GM19324 (cell line): ENCODE results near the gene TMEM63B.
"Not testable (repeated sequence)": the region's sequence is repeated elsewhere in the genome, so short reads cannot be mapped to it uniquely, and the experiment has no call there.

Source experiments
- ATAC-seq: cut with Tn5 transposase; IDR thresholded peaks from one replicate; pipeline ENCODE4 v1.9.1; 2021; ENCODE audit warnings: mild to moderate bottlenecking, moderate library complexity; ENCODE audit not compliant: unreplicated experiment, low FRiP score

TMEM63B gene

DNA sequence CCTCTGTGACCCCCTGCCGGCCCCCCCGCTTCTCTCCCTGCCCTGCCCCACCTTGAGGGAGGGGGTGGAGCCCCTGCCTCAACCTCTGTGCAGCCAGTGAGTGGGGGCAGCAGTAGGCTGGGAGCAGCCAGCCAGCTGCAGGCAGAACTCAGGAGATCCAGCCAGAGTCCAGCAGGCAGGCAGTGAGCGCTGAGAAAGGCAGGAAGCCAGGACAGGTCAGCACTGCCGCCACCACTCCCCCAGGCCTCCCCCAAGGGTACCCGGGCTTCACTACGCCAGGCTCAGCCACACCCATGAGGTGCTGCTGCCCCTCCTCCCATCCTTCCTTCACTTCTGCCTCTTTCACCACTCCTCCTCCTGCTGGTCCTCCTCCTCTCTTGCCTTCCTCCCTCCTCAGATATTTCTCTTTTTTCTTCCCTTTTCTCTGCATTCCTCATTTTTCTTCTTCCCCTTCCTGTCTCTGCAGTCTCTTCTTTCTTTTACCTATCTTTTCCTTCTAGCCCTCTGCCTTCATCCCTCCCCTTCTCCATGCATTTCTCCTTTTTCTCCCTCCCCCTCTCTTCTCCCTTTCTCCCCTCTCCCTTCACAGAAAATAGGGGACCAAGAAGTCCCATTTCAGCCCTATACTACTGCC is 11.5 kb downstream of the TMEM63B start:
- no peak for ATAC-seq

- no peak for ATAC-seq
These were observed 12.0 kb downstream of the TMEM63B start for GRCh38 chr6:44139351-44139743.

DNA sequence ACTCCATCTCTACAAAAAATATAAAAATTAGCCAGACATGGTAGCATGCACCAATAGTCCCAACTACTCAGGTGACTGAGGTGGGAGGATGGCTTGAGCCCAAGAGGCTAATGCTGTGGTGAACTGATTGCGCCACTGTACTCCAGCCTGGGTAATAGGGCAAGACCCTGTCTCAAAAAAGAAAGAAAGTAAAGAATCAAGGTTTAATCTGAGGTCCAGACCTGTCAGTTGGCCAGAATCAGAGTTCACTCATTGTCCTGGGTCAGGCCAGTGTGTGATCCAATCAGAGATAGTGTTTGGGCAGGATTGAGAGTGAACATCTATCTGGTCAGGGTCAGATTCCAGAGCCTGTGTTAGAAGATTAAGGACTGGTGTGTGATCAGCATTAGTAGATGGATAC is 15.5 kb downstream of the TMEM63B start:
- no peak for ATAC-seq

GRCh38 chr6:44143731-44144130 is 16.4 kb downstream of the TMEM63B start:
- ATAC-seq, result no peak

DNA sequence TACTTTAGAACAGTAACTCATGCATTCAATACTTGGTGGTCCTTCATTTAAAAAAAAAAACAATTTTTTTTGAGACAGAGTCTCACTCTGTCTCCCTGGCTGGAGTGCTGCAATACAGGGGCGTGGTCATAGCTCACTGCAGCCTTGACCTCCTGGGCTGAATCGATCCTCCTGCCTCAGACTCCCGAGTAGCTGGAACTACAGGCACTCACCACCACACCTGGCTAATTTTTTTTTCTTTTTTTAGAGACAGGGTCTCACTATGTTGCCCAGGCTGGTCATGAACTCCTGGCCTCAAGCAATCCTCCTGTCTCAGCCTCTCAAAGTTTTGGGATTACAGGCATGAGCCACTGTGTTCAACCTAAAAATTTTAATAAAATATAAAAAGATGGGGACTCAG is 17.2 kb downstream of the TMEM63B start:
- ATAC-seq, result not testable (repeated sequence)

DNA sequence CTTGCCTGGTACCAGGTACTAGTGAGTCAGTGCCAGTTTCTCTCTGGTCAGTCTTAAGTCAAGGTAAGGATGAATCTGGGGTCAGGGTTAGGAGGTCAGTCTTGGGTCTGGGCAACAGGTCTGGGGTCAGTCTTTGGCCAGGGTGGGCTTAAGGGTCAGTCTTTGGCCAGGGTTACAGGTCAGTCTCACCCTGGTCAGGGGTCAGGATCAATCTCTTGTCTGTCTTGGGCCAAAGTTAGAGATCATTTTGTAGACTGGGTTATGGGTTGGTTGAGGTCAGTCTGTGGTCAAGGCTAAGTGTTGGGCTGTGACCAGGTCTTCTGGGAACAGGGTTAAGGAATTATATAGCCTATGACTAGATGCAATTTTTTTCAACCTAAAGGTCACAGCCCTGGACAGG is 18.5 kb downstream of the TMEM63B start:
- ATAC-seq, result no peak

GRCh38 chr6:44146685-44147084 is 19.3 kb downstream of the TMEM63B start:
- ATAC-seq, result no peak

- ATAC-seq, result no peak
These were observed 19.9 kb downstream of the TMEM63B start for GRCh38 chr6:44147256-44147655.

DNA sequence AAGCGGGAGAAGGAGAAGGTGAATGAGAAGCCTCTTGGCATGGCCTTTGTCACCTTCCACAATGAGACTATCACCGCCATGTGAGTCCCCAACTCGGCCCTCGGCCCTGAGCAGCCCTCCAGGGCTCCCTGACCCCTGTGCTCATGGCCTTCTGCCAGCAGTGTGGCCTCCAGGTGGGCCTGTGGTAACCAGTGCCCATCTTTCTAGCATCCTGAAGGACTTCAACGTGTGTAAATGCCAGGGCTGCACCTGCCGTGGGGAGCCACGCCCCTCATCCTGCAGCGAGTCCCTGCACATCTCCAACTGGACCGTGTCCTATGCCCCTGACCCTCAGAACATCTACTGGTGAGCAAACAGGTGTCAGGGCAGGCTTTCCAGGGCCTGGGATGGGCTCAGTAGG is 21.0 kb downstream of the TMEM63B start:
- ATAC-seq, result no peak

DNA sequence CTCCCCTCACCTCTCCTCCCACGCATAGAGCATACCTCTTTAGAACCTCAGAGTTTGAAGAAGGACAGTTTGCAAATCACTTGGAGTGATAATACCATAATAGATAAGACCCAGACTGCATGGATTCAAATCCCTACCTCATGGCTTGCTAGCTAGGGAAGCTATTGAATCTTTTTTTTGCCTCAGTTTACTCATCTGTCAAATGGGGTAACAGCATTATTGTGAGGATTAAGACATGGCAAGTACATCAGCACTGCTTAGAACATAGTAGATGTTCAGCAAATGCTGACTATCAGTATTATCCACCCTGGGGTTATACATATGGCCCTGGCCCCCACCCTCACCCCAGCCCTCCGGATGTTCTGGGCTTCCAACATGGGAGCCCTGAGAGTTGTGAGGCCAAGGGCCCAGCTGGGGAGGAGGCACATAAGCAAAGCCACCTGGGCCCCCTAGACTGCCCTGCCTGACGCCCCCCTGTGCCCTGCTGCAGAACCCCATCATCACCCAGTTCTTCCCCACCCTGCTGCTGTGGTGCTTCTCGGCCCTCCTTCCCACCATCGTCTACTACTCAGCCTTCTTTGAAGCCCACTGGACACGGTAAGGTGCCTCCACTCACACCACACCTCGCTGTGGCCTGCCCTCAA is 22.1 kb downstream of the TMEM63B start:
- no peak for ATAC-seq

GRCh38 chr6:44150317-44150917 is 23.1 kb downstream of the TMEM63B start:
- ATAC-seq, result no peak

DNA sequence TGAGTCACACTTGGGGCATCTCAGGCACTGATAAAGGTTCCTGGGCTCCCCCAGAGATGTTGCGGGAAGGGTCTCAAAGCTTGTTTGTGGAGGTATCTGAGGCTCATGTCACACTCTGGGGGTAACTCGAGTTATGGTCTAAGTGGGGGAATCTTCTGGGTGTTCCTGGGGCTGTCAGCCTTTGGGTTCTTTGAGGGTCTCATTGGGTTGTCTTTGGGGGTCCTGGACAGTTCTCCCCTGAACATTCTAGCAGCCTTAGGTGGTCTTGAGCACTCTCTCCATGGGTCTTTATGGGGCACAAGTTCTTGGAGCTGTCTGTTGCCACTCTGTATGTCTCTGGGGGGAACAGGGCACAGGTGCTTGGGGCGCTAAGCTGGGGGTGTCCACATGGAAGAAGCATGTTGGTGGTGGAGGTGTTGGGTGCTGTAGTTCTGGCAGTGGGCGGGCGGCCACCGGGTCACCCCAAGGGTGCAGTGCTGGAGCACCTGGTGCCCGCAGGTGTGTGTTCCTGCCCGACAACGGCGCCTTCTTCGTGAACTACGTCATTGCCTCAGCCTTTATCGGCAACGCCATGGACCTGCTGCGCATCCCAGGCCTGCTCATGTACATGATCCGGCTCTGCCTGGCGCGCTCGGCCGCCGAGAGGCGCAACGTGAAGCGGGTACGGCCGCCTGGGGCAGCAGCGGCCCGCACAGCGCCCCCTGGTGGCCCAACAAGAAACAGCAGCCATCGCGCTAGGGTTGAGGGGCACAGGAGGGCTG is 24.2 kb downstream of the TMEM63B start:
- ATAC-seq, result no peak

DNA sequence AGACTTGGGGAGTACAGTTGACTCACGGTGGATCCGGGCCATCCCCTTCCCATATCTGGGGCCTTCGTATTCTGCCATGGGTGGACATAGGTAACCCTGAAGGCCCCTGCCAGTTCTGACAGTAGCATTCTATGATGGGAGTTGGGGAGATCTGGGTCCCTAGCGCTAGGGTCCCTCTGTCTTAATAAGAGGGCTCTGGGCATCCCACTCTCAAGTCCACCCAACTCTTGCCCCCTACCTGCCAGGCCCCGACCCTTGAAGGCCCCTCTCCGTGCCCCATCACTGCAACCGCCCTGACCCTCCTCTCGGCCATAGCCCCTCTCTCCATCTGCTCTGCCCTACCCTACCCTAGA is 24.7 kb downstream of the TMEM63B start:
- no peak for ATAC-seq

DNA sequence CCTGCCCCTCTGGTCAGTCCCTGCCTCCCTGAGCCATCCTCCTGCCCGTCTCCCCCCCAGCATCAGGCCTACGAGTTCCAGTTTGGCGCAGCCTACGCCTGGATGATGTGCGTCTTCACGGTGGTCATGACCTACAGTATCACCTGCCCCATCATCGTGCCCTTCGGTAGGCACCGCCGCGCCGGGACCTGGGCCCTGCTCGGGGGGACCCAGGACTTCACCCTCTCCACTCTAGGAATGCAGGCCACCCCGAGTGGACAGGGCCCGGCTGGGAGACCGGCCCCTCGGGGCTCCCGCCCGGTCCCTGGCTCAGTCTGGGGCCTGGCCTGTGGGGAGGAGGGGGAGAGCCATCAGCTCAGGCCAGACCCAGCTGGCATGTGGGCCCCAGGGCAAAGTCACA is 25.2 kb downstream of the TMEM63B start:
- no peak for ATAC-seq

DNA sequence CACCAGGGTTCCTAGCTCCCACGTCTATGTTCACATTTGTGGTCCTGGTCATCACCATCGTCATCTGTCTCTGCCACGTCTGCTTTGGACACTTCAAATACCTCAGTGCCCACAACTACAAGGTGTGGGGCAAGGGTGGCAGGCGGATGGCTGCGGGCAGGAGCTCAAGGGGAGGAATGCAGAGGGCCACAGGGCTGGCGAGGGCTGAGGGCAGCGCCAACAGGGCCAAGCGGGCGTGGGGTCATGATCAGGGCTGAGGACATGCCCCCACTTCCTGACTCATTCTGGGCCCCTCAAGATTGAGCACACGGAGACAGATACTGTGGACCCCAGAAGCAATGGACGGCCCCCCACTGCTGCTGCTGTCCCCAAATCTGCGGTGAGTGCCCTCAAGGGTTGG is 26.7 kb downstream of the TMEM63B start:
- no peak for ATAC-seq

DNA sequence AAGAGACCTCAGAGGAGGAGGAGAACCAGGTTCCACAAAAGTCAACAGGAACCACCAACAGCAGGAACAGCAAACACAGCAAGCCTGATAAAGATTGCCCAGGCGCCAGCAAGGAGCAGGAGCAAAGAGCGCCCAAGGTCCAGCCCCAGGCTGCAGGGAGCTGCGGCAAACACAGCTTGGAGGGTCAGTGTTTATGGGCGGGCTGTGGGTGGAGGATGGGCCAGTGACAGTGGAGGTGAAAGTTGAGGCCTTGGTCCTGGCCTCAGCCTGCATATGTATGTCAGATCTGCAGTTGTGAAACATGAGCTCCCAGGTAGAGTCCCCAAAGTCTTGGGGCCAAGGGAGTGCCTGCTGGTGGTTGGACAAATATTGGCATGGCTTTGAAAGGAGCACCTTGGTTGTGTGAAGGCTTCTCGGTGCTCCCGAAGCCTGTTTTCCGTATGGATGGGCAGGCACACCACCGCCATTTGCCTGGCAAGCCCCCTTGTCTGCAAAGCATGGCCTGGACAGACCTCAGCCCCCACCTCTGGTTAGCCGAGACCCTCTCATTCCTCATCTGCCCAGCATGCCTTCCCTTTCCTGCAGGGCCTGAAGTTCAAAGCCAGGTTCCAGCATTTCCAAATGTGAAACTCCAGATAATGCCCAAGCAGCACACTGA is 29.3 kb downstream of the TMEM63B start:
- no peak for ATAC-seq

GRCh38 chr6:44157152-44157521 is 29.8 kb downstream of the TMEM63B start:
- no peak for ATAC-seq

DNA sequence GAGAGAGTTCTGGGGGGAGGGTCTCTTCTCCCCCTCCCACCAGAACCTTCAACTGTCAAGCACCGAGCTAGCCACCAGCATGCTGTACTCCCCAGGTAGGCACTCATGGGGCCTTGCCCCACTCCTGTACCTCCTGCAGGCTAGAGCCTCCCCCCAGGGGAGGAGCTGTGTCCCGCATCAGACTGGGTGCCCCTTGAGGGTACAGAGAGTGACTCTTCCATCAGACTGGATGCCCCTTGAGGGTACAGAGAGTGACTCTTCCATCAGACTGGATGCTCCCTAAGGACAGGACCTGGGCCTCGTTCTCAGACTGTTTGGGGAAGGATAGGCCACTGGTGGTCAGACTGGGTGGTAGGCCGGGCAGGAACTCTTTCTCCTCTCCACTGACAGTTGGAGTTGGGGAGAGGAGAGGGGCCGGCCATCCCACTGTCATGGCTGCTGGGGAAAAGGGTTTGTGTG is 31.4 kb downstream of the TMEM63B start, which contains the start of gene CAPN11:
Gene CAPN11, plus strand, starts transcription at position 51 of the 459 bp plus-strand sequence. Its CDS starts 29 bp downstream, at position 80.
- no peak for ATAC-seq

- ATAC-seq, result no peak
These were observed 34.6 kb downstream of the TMEM63B start for GRCh38 chr6:44161997-44162338.

DNA sequence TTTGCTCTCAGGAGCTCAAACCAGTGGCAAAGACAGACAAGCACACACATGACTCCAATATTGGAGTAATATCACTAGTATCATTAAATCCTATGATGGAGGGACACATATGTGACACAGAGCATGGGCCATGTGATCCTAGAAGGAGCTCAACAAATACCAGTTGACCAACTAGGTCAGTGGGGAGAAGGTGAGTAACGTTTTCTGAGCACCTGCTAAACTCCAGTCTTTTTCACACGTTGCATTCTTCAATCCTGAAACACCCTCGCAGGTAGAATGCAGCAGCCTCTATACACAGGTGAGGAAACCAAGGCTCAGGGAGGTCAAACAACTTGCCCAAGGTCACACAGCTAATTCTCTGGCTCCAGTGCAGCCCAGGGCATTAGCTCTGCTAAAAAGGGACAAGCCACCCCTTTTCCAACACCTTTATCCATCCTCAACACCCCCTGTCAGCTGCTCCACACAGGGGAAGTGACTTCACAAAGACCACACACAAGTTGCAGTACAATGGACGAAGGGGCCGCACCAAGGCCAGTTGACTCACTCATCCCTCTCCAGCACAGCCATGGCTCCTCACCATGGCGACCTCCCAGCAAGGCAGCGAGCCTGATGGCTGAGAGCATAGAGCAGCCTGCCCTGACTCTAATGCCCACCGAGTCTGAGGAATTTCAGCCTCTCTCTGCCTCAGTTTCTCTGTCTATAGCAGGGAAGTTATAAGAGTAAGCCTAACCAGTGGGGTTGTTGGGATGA is 35.7 kb downstream of the TMEM63B start:
- no peak for ATAC-seq
